GM10266 (cell line): Measurements from ENCODE around the gene CGRRF1.

ENCODE experiments used
- DNase-seq: peaks from one replicate; pipeline ENCODE4 v3.0.0; 2012; ENCODE audit errors: extremely low spot score
- CTCF ChIP-seq: IDR thresholded peaks from 2 replicates; pipeline ENCODE4 v1.5.1; 2012; ENCODE audit warnings: mild to moderate bottlenecking, low read depth; ENCODE audit not compliant: control insufficient read depth, insufficient read depth; ENCODE audit errors: missing control alignments

CGRRF1 gene, protein sequence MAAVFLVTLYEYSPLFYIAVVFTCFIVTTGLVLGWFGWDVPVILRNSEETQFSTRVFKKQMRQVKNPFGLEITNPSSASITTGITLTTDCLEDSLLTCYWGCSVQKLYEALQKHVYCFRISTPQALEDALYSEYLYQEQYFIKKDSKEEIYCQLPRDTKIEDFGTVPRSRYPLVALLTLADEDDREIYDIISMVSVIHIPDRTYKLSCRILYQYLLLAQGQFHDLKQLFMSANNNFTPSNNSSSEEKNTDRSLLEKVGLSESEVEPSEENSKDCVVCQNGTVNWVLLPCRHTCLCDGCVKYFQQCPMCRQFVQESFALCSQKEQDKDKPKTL

GRCh38 chr14:54509546-54510501 is at the start of gene CGRRF1:
Gene CGRRF1 (plus strand): TSS chr14:54509906. CDS start chr14:54509960, 54 bp downstream.
- peak; percentile 95 for DNase-seq
- TF ChIP-seq CTCF, result peak; percentile 59

- no peak for TF ChIP-seq CTCF
Observed at GRCh38 chr14:54462048-54462447, 47.7 kb upstream of the CGRRF1 start.

DNA sequence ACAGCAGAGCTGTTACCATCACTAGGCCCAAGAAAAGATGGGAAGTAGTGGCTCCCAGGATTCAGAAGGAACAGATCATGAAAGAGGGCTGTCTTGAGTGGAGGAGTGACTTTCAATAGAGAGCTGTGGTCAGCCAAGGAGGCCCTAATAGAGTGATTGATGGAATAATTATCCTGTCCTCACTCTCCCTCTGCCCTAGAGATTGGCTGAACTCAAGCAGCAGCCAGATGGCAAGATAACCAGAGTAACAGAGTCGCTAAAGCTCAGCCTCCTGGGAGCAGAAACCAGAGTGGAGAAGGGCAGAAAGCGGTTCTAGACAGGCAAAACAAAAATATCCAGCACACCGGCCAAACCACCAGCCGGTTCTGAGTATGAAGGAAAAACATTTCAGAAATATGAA is 44.1 kb upstream of the CGRRF1 start:
- no peak for DNase-seq
- no peak for TF ChIP-seq CTCF

More at GRCh38 chr14:54462048-54462447, 47.7 kb upstream of the CGRRF1 start:
- DNase-seq, result no peak

- TF ChIP-seq CTCF, result no peak
- DNase-seq, result no peak
Observed at GRCh38 chr14:54467280-54467679, 42.4 kb upstream of the CGRRF1 start.

GRCh38 chr14:54470701-54471100 is 39.0 kb upstream of the CGRRF1 start:
- no peak for TF ChIP-seq CTCF
- no peak for DNase-seq

DNA sequence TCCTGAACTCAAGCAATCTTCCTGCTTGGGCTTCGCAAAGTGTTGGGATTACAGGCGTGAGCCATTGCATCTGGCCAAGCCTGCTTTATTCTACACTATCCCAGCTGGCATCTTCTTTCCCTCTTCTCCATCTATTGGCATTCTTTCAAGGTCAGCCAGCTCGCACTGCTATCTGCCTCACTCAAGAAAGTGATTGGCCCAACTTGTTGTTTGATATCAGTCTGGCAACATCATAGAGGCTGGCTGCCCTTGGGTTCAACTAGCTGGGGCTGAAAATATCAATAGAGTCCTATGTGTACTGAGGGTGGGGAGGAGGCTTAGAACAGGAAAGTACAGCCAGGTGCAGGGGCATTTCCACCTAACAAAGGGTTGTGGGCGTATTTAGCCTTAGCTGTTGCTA is 38.1 kb upstream of the CGRRF1 start:
- no peak for TF ChIP-seq CTCF
- DNase-seq, result no peak
